CD14-positive monocyte (primary cell): ENCODE data around the gene PSEN1. TPM values are rescaled to one million over a fixed set of nuclear protein-coding genes. Genes with fewer than 3 reads are reported as not detected.

Experiments
- DNase-seq, 3 donors: peaks; one replicate each; pipeline ENCODE4 v3.0.0-alpha.2; 2011 to 2022
- H2AFZ ChIP-seq: 2 replicates; pipeline ENCODE4 v1.6.0; 2012; ENCODE audit warnings: mild to moderate bottlenecking, low read depth, low read length, inconsistent platforms; ENCODE audit not compliant: insufficient read depth, poor library complexity, severe bottlenecking
- H3K27ac ChIP-seq, 2 donors: 1 replicate in 1 of 2; 2 replicates in 1 of 2; pipeline ENCODE4 v1.5.1; 2012 to 2013; ENCODE audit warnings: low read length in 2 of 2, control low read depth in 1 of 2, inconsistent platforms in 1 of 2, low read depth in 1 of 2, mild to moderate bottlenecking in 1 of 2
- H3K27me3 ChIP-seq, 2 donors: one replicate each; pipeline versions ENCODE4 v1.6.0 to v1.6.1; 2011 to 2013; ENCODE audit warnings: low read length in 2 of 2; ENCODE audit not compliant: control insufficient read depth in 2 of 2, insufficient read depth in 2 of 2
- H3K36me3 ChIP-seq, 2 donors: replicated peaks in 1 of 2; 1 replicate in 1 of 2; 2 replicates in 1 of 2; pipeline versions ENCODE4 v1.5.1 to v1.6.1; 2012 to 2013; ENCODE audit warnings: low read length in 2 of 2, control low read depth in 1 of 2, inconsistent platforms in 1 of 2, mild to moderate bottlenecking in 1 of 2; ENCODE audit not compliant: insufficient read depth in 2 of 2, control insufficient read depth in 1 of 2
- H3K4me1 ChIP-seq, 2 donors: 1 replicate in 1 of 2; 2 replicates in 1 of 2; pipeline versions ENCODE4 v1.5.1 to v1.6.1; 2012 to 2013; ENCODE audit warnings: low read length in 2 of 2, control low read depth in 1 of 2, inconsistent platforms in 1 of 2, mild to moderate bottlenecking in 1 of 2, moderate library complexity in 1 of 2; ENCODE audit not compliant: insufficient read depth in 2 of 2, control insufficient read depth in 1 of 2
- H3K4me2 ChIP-seq: replicated peaks from 2 replicates; pipeline ENCODE3; 2012; ENCODE audit warnings: low read length, moderate library complexity, mild to moderate bottlenecking; ENCODE audit not compliant: poor library complexity, severe bottlenecking; ENCODE audit errors: extremely low read depth
- H3K4me3 ChIP-seq, 3 experiments: fragments of 200-600 bp in 1 of 3; sonication (generic) in 1 of 3; replicated peaks in 1 of 3; 1 replicate in 2 of 3; 2 replicates in 1 of 3; pipeline ENCODE4 v1.5.1; 2011 to 2013; ENCODE audit warnings: low read length in 3 of 3, mild to moderate bottlenecking in 3 of 3, control low read depth in 2 of 3, low read depth in 2 of 3, inconsistent platforms in 1 of 3, moderate library complexity in 1 of 3
- H3K79me2 ChIP-seq: 2 replicates; pipeline ENCODE4 v1.6.0; 2012; ENCODE audit warnings: mild to moderate bottlenecking, control low read depth, inconsistent platforms, low read length, moderate library complexity; ENCODE audit not compliant: insufficient read depth
- H3K9ac ChIP-seq: 2 replicates; pipeline ENCODE4 v1.6.0; 2017; ENCODE audit warnings: low read length, mild to moderate bottlenecking; ENCODE audit not compliant: insufficient read depth, poor library complexity, severe bottlenecking
- H3K9me3 ChIP-seq, 2 donors: replicated peaks in 1 of 2; 1 replicate in 1 of 2; 2 replicates in 1 of 2; pipeline versions ENCODE4 v1.5.1 to v1.6.1; 2012 to 2013; ENCODE audit warnings: low read length in 2 of 2, control low read depth in 1 of 2; ENCODE audit not compliant: control insufficient read depth in 1 of 2, insufficient read depth in 1 of 2
- H4K20me1 ChIP-seq: 2 replicates; pipeline ENCODE4 v1.6.0; 2012; ENCODE audit warnings: mild to moderate bottlenecking, low read length, control low read depth, moderate library complexity; ENCODE audit not compliant: insufficient read depth
- H3K27ac Mint-ChIP-seq, 7 donors: one replicate each; pipeline ENCODE4 v1.8.0; 2020; ENCODE audit warnings: mild to moderate bottlenecking in 7 of 7, mixed read lengths in 7 of 7, moderate library complexity in 6 of 7, inconsistent platforms in 2 of 7
- H3K27me3 Mint-ChIP-seq, 3 donors: one replicate each; pipeline ENCODE4 v1.8.0; 2021 to 2022; ENCODE audit warnings: low read depth in 3 of 3, mild to moderate bottlenecking in 3 of 3, mixed read lengths in 3 of 3, moderate library complexity in 3 of 3, inconsistent platforms in 1 of 3
- H3K36me3 Mint-ChIP-seq, 2 donors: one replicate each; pipeline ENCODE4 v1.8.0; 2020; ENCODE audit warnings: mixed read lengths in 2 of 2, inconsistent platforms in 1 of 2, mild to moderate bottlenecking in 1 of 2
- H3K4me1 Mint-ChIP-seq: one replicate; pipeline ENCODE4 v1.8.0; 2020; ENCODE audit warnings: mild to moderate bottlenecking, mixed read lengths
- H3K4me3 Mint-ChIP-seq, 2 donors: one replicate each; pipeline ENCODE4 v1.8.0; 2020; ENCODE audit warnings: mild to moderate bottlenecking in 2 of 2, mixed read lengths in 2 of 2, moderate library complexity in 1 of 2
- H3K9me3 Mint-ChIP-seq, 7 donors: one replicate each; pipeline ENCODE4 v1.8.0; 2020 to 2022; ENCODE audit warnings: mixed read lengths in 7 of 7, mild to moderate bottlenecking in 6 of 7, moderate library complexity in 6 of 7, inconsistent platforms in 2 of 7
- CTCF ChIP-seq: fragments of 200-600 bp; IDR thresholded peaks from one replicate; pipeline ENCODE4 v1.8.0; 2022; ENCODE audit warnings: antibody characterized with exemption, mild to moderate bottlenecking
- WGBS: methylation state at CpG from one replicate; pipeline ENCODE4 v1.1.5; 2013; ENCODE audit warnings: missing lambda C conversion rate; ENCODE audit not compliant: insufficient coverage; 5-methylcytosine and 5-hydroxymethylcytosine counted together
- intact Hi-C, 2 donors: fragments of 100-400 bp; cut with micrococcal nuclease; formaldehyde crosslinking; loops; one replicate each; pipeline versions ENCODE4 v1.15.0 to v1.15.1; 2023
- polyA plus RNA-seq, 3 donors: library from polyadenylated mRNA; depleted of rRNA in 1 of 3; unstranded in 2 of 3; stranded (reverse) in 1 of 3; fragments of 300-500 nt in 2 of 3; fragments of >200 nt in 1 of 3; fragmentation: Illumina TruSeq in 2 of 3; gene quantifications; 1 replicate in 2 of 3; 2 replicates in 1 of 3; pipeline ENCODE4 v1.2.3, GENCODE V29; 2012 to 2021

The PSEN1 gene
- polyA plus RNA-seq, 3 donors = 42.4 to 130 (median 85.6) TPM

- peaks cover 38 to 63% of the 10 kb centered on the region in 2 donors for H3K36me3 ChIP-seq
- H3K9me3 Mint-ChIP-seq = peaks cover 0 to 2% (median 0%) of the 10 kb centered on the region in 7 donors
- peak; percentile 15 to 68 (median 30) for DNase-seq
- no peak overlapping the region for H2AFZ ChIP-seq
- H3K9ac ChIP-seq = no peak overlapping the region
- H3K79me2 ChIP-seq = no peaks in the 10 kb centered on the region
- H3K27ac ChIP-seq = peak overlapping the region in 1 of 2 donors; percentile 14
- no peak overlapping the region for H3K4me3 ChIP-seq
- intact Hi-C loops = no loop called here
- peak overlapping the region; percentile 26 to 86 (median 71) for H3K27ac Mint-ChIP-seq
- 75% methylated on average over 18 of the region's 25 CpGs for WGBS
- H3K4me1 Mint-ChIP-seq = peaks cover 5% of the 10 kb centered on the region
- no peaks in the 10 kb centered on the region for H3K4me1 ChIP-seq
- H4K20me1 ChIP-seq = peaks cover 50% of the 10 kb centered on the region
- H3K36me3 Mint-ChIP-seq = peaks cover 49 to 61% of the 10 kb centered on the region in 2 donors
- H3K27me3 ChIP-seq = peaks cover under 1 to 7% of the 10 kb centered on the region in 2 donors
- H3K4me3 Mint-ChIP-seq = no peak overlapping the region
- no peak for TF ChIP-seq CTCF
- H3K27me3 Mint-ChIP-seq = peaks cover 4 to 17% (median 7%) of the 10 kb centered on the region in 3 donors
- H3K4me2 ChIP-seq = no peak overlapping the region
- no peaks in the 10 kb centered on the region for H3K9me3 ChIP-seq
Measured at GRCh38 chr14:73227812-73228781, 91.8 kb downstream of the PSEN1 start.

GRCh38 chr14:73230051-73230450, 93.7 kb downstream of the PSEN1 start:
- Mint-ChIP-seq H3K4me1 (peaks cover 5% of the 10 kb centered on the region), H3K27me3 (peaks cover 23 to 36% (median 24%) of the 10 kb centered on the region in 3 donors)
- intact Hi-C loops = no loop called here

More at GRCh38 chr14:73230051-73230450, 93.7 kb downstream of the PSEN1 start:
- H2AFZ ChIP-seq = no peak overlapping the region
- Mint-ChIP-seq H3K36me3 (peaks cover 38 to 44% of the 10 kb centered on the region in 2 donors), H3K9me3 (peaks cover 0 to 2% (median 0%) of the 10 kb centered on the region in 7 donors), H3K4me3 (no peak overlapping the region), H3K27ac (peak overlapping the region in 2 of 7 donors; percentile 62 to 77)
- peaks cover 33% of the 10 kb centered on the region for H4K20me1 ChIP-seq
- H3K9me3 ChIP-seq = no peaks in the 10 kb centered on the region
- H3K27ac ChIP-seq = no peak overlapping the region
- H3K9ac ChIP-seq = no peak overlapping the region
- H3K79me2 ChIP-seq = no peaks in the 10 kb centered on the region
- TF ChIP-seq CTCF = no peak
- 94% methylated on average over 2 of the region's 6 CpGs for WGBS
- no peak for DNase-seq
- peaks cover 28 to 43% of the 10 kb centered on the region in 2 donors for H3K36me3 ChIP-seq
- H3K27me3 ChIP-seq = peaks cover 15 to 27% of the 10 kb centered on the region in 2 donors
- no peak overlapping the region for H3K4me2 ChIP-seq
- H3K4me1 ChIP-seq = no peaks in the 10 kb centered on the region
- no peak overlapping the region for H3K4me3 ChIP-seq
